B cell (primary cell): ENCODE data around the gene PCDHB8. TPM values are rescaled to one million over a fixed set of nuclear protein-coding genes. Genes with fewer than 3 reads are reported as not detected.

Experiments
- polyA plus RNA-seq: library from polyadenylated mRNA; depleted of rRNA; stranded (reverse); fragments of >200 nt; gene quantifications from 2 replicates; pipeline ENCODE4 v1.2.3, GENCODE V29; 2012
- total RNA-seq, 2 donors: library from RNA; stranded (reverse); fragments of 120-200 nt in 1 of 2; gene quantifications; 1 replicate in 1 of 2; 2 replicates in 1 of 2; pipeline versions ENCODE4 v1.2.3 to v1.2.4, GENCODE V29; 2013 to 2022

Gene PCDHB8
- total and polyA plus RNA-seq, 2 donors (not counting 1 experiment from before 2014, with no cell fraction given) = not detected

Other genes with a start within 250 kb of the PCDHB8 start
Only the 30 nearest of the 36 such genes appear.
- gene PCDHAC2, start 211.3 kb upstream of the PCDHB8 start, total RNA-seq = not detected in 2 replicates
- not detected in 2 replicates for gene PCDHAC2, start 211.3 kb upstream of the PCDHB8 start, polyA plus RNA-seq
- not detected in 2 replicates for gene PCDHB1, start 126.4 kb upstream of the PCDHB8 start, total RNA-seq
- gene PCDHB1, start 126.4 kb upstream of the PCDHB8 start, polyA plus RNA-seq = not detected in 2 replicates
- gene PCDHB2, start 83.2 kb upstream of the PCDHB8 start, total RNA-seq = not detected in 2 replicates
- gene PCDHB2, start 83.2 kb upstream of the PCDHB8 start, polyA plus RNA-seq = 0.07 TPM in 1 of 2 replicates, not detected in the other
- gene PCDHB3, start 77.3 kb upstream of the PCDHB8 start, total RNA-seq = not detected in 2 replicates
- not detected in 2 replicates for gene PCDHB3, start 77.3 kb upstream of the PCDHB8 start, polyA plus RNA-seq
- not detected in 2 replicates for gene PCDHB4, start 56.0 kb upstream of the PCDHB8 start, total RNA-seq
- not detected in 2 replicates for gene PCDHB4, start 56.0 kb upstream of the PCDHB8 start, polyA plus RNA-seq
- gene PCDHB5, start 42.6 kb upstream of the PCDHB8 start, total RNA-seq = not detected in 2 replicates
- 0.06 TPM in 1 of 2 replicates, not detected in the other for gene PCDHB5, start 42.6 kb upstream of the PCDHB8 start, polyA plus RNA-seq
- gene PCDHB6, start 27.7 kb upstream of the PCDHB8 start, total RNA-seq = not detected in 2 replicates
- gene PCDHB6, start 27.7 kb upstream of the PCDHB8 start, polyA plus RNA-seq = not detected in 2 replicates
- not detected in 2 replicates for gene PCDHB7, start 5.1 kb upstream of the PCDHB8 start, total RNA-seq
- not detected in 2 replicates for gene PCDHB7, start 5.1 kb upstream of the PCDHB8 start, polyA plus RNA-seq
- not detected in 2 replicates for gene PCDHB16, start 4.6 kb downstream of the PCDHB8 start, total RNA-seq
- not detected in 2 replicates for gene PCDHB16, start 4.6 kb downstream of the PCDHB8 start, polyA plus RNA-seq
- 0.12 TPM in 2 replicates for gene PCDHB9, start 9.4 kb downstream of the PCDHB8 start, total RNA-seq
- gene PCDHB9, start 9.4 kb downstream of the PCDHB8 start, polyA plus RNA-seq = 0.12 and 0.20 TPM in 2 replicates
- not detected in 2 replicates for gene PCDHB10, start 14.6 kb downstream of the PCDHB8 start, total RNA-seq
- gene PCDHB10, start 14.6 kb downstream of the PCDHB8 start, polyA plus RNA-seq = not detected in 2 replicates
- not detected in 2 replicates for gene PCDHB11, start 21.8 kb downstream of the PCDHB8 start, total RNA-seq
- not detected in 2 replicates for gene PCDHB11, start 21.8 kb downstream of the PCDHB8 start, polyA plus RNA-seq
- gene PCDHB12, start 30.9 kb downstream of the PCDHB8 start, total RNA-seq = not detected in 2 replicates
- gene PCDHB12, start 30.9 kb downstream of the PCDHB8 start, polyA plus RNA-seq = not detected in 2 replicates
- 0.07 TPM in 1 of 2 replicates, not detected in the other for gene PCDHB13, start 36.1 kb downstream of the PCDHB8 start, total RNA-seq
- not detected in 2 replicates for gene PCDHB13, start 36.1 kb downstream of the PCDHB8 start, polyA plus RNA-seq
- gene PCDHB14, start 45.6 kb downstream of the PCDHB8 start, total RNA-seq = 0.10 TPM in 1 of 2 replicates, not detected in the other
- gene PCDHB14, start 45.6 kb downstream of the PCDHB8 start, polyA plus RNA-seq = not detected in 2 replicates
- gene PCDHB15, start 67.6 kb downstream of the PCDHB8 start, total RNA-seq = not detected in 2 replicates
- gene PCDHB15, start 67.6 kb downstream of the PCDHB8 start, polyA plus RNA-seq = 0.10 TPM in 1 of 2 replicates, not detected in the other
- 3.4 and 3.6 TPM in 2 replicates for gene SLC25A2, start 126.3 kb downstream of the PCDHB8 start, total RNA-seq
- 0.12 and 0.29 TPM in 2 replicates for gene SLC25A2, start 126.3 kb downstream of the PCDHB8 start, polyA plus RNA-seq
- gene TAF7, start 143.0 kb downstream of the PCDHB8 start, total RNA-seq = 119 TPM in 2 replicates
- gene TAF7, start 143.0 kb downstream of the PCDHB8 start, polyA plus RNA-seq = 52.1 and 76.7 TPM in 2 replicates
- gene PCDHGA1, start 152.7 kb downstream of the PCDHB8 start, total RNA-seq = 0.53 and 0.64 TPM in 2 replicates
- gene PCDHGA1, start 152.7 kb downstream of the PCDHB8 start, polyA plus RNA-seq = 0.06 and 0.17 TPM in 2 replicates
- gene PCDHGA2, start 161.0 kb downstream of the PCDHB8 start, total RNA-seq = 0.07 and 0.29 TPM in 2 replicates
- 0.06 and 0.09 TPM in 2 replicates for gene PCDHGA2, start 161.0 kb downstream of the PCDHB8 start, polyA plus RNA-seq
- 0.29 and 0.32 TPM in 2 replicates for gene PCDHGA3, start 166.0 kb downstream of the PCDHB8 start, total RNA-seq
- gene PCDHGA3, start 166.0 kb downstream of the PCDHB8 start, polyA plus RNA-seq = 0.10 TPM in 1 of 2 replicates, not detected in the other
- gene PCDHGB1, start 172.3 kb downstream of the PCDHB8 start, total RNA-seq = 0.66 and 0.69 TPM in 2 replicates
- 0.09 and 0.10 TPM in 2 replicates for gene PCDHGB1, start 172.3 kb downstream of the PCDHB8 start, polyA plus RNA-seq
- gene PCDHGA4, start 177.2 kb downstream of the PCDHB8 start, total RNA-seq = 1.1 TPM in 2 replicates
- 0.09 and 0.13 TPM in 2 replicates for gene PCDHGA4, start 177.2 kb downstream of the PCDHB8 start, polyA plus RNA-seq
- gene PCDHGB2, start 182.2 kb downstream of the PCDHB8 start, total RNA-seq = 3.3 and 3.9 TPM in 2 replicates
- gene PCDHGB2, start 182.2 kb downstream of the PCDHB8 start, polyA plus RNA-seq = 0.32 and 0.66 TPM in 2 replicates
- 1.7 and 1.8 TPM in 2 replicates for gene PCDHGA5, start 186.4 kb downstream of the PCDHB8 start, total RNA-seq
- 0.07 and 0.21 TPM in 2 replicates for gene PCDHGA5, start 186.4 kb downstream of the PCDHB8 start, polyA plus RNA-seq
- 2.8 and 3.8 TPM in 2 replicates for gene PCDHGB3, start 192.5 kb downstream of the PCDHB8 start, total RNA-seq
- 0.33 and 0.52 TPM in 2 replicates for gene PCDHGB3, start 192.5 kb downstream of the PCDHB8 start, polyA plus RNA-seq
- 2.5 and 2.7 TPM in 2 replicates for gene PCDHGA6, start 196.1 kb downstream of the PCDHB8 start, total RNA-seq
- gene PCDHGA6, start 196.1 kb downstream of the PCDHB8 start, polyA plus RNA-seq = 0.33 and 0.78 TPM in 2 replicates
- 1.8 and 2.3 TPM in 2 replicates for gene PCDHGA7, start 205.0 kb downstream of the PCDHB8 start, total RNA-seq
- gene PCDHGA7, start 205.0 kb downstream of the PCDHB8 start, polyA plus RNA-seq = 0.23 and 0.49 TPM in 2 replicates
- 1.6 and 1.8 TPM in 2 replicates for gene PCDHGB4, start 209.9 kb downstream of the PCDHB8 start, total RNA-seq
- gene PCDHGB4, start 209.9 kb downstream of the PCDHB8 start, polyA plus RNA-seq = 0.06 and 0.39 TPM in 2 replicates
- gene PCDHGA8, start 214.8 kb downstream of the PCDHB8 start, total RNA-seq = 1.2 and 1.3 TPM in 2 replicates
- gene PCDHGA8, start 214.8 kb downstream of the PCDHB8 start, polyA plus RNA-seq = 0.06 and 0.21 TPM in 2 replicates